NCI-H524 treated with DMSO at 0.1 percent for 48 hours (cell line): ENCODE results near the gene CBL.
"Not testable (repeated sequence)": the region's sequence is repeated elsewhere in the genome, so short reads cannot be mapped to it uniquely, and the experiment has no call there.

ENCODE experiments used
- DNase-seq: peaks from one replicate; lab custom pipeline; 2025; lab: John Stamatoyannopoulos, UW

The CBL gene

DNA sequence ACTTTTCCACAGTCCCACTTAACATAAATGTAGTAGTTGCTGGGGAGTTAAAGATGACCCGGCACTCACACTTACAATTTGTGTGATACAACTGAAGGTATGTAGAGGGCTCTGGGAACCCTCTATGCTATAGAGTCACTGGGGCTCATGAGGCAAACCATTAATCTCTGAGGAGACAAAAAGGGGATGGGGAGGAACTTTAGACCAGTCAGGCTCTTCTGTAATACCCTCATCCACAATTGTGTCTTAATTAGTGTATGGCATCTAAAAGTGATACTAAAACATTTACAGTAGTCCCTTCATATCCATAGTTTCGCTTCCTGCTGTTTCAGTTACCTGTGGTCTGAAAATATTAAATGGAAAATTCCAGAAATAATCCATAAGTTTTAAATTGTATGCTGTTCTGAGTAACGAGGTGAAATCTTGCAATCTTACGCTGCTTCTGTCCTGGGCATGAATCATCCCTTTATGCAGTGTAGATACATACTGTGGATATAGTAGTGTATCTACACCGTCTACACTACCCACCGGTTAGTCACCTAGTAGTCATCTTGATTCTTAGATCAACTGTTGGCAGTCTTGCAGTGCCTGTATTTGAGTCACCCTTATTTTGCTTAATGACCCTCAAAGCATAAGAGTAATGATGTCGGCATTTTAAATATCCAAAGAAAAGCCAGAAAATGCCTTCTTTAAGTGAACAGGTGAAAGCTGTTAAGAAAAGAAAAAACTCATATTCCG lies 12.2 kb downstream of the CBL start:
- no peak for DNase-seq

DNA sequence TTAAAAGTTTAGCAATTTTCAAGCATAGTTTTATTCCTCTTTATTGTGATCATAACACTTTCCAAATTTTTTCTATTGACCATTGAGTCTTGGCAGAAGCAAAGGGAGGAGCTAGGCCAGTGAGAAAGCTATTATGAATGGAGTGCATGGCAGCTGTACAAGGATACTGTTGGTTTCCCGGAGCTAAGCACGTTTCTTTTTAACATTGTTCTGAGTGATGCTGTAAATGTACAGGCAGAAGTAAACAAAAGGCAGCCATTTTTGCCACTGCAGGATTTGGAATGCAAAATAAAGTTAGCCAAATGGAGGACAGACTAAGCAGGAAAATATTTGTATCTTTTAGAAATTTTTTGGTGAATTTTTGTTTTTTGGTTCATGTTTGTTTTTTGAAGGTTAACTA lies 16.2 kb downstream of the CBL start:
- no peak for DNase-seq

DNA sequence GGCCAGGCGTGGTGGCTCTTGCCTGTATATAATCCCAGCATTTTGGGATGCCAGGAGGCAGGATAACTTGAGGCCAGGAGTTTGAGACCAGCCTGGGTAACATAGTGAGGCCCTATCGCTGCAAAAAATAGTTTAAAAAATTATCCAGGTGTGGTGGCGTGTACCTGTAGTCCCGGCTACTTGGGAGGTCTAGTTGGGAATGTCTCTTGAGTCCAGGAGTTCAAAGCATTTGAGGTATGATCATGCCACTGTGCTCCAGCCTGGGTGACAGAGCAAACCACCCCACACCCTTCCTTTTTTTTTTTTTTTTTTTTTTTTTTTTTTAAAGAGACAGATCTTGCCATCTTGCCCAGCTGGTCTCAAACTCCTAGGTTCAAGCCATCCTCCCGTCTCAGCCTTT lies 16.8 kb downstream of the CBL start:
- DNase-seq: no peak

DNA sequence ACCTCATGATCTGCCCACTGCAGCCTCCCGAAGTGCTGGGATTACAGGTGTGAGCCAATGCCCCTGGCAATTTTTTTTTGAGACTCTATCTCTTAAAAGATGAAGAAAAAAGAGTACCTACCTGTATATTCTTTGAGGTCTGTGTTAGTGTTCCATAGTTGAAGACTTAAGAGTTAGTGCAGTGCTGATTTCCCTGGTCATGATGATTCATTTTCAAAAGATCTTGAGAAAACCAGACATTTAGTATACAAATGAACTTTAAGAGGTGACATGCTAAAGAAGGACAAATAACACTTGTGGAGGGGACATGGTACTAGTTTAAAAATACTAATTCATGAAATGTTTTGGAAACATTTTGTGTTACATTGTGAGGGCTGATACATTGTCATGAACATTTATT lies 17.7 kb downstream of the CBL start:
- no peak for DNase-seq

DNA sequence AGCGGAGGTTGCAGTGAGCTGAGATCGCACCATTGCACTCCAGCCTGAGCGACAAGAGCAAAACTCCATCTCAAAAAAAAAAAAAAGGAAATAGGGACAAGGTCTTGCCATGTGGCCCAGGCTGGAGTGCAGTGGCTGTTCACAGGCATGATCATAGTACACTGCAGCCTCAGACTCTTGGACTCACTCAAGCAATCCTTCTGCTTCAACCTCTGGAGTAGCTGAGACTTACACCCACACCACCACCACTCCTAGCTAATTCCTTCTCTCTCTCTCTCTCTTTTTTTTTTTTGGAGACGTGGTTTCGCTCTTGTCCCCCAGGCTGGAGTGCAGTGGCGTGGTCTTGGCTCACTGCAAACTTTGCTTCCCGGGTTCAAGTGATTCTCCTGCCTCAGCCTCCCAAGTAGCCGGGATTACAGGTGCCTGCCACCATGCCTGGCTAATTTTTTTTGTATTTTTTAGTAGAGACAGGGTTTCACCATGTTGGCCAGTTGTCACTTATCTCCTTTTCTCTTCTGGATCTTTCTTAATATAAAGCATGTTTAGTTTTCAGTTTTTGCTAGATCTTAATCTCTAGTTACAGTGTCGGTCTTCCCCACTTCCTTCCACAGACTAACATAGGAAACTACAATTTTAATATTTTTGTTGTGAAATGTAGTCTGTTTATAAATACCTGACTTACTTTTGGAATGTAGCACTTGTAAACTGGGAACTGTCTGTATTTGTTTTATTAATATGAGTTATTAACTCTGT lies 22.6 kb downstream of the CBL start:
- DNase-seq: not testable (repeated sequence)

DNA sequence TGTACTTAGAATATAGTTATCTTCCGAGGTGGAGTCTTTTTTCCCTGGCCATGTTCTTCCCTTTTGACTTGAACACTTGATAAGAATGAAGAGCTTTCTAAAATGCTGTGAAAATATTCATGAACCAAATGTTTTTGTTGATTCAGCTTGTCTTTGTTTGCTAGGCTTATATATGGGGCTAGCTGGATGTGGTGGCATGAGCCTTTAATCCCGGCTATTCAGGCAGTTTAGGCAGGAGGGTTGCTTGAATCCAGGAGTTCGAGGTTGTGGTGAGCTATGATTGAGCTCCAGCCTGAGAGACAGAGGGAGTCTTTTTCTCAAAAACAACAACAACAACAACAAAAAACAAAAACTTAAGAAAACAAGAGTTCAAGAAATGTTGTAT lies 23.1 kb downstream of the CBL start:
- DNase-seq: no peak

DNA sequence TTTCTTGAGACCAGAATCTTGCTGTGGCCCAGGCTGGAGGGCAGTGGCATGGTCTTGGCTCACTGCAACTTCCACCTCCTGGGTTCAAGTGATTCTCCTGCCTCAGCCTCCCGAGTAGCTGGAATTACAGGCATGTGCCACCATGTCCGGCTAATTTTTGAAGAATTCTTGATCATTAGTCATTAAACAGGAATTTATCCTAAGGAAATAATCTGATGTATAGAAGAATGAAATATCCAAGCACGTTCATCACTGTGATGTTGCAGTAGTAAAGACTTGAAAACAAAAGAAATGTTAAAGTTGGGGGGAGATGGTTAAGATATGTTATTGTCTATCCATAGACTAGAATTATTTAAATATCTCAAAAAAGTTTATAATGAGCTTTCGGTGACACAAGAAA lies 23.6 kb downstream of the CBL start:
- no peak for DNase-seq

DNA sequence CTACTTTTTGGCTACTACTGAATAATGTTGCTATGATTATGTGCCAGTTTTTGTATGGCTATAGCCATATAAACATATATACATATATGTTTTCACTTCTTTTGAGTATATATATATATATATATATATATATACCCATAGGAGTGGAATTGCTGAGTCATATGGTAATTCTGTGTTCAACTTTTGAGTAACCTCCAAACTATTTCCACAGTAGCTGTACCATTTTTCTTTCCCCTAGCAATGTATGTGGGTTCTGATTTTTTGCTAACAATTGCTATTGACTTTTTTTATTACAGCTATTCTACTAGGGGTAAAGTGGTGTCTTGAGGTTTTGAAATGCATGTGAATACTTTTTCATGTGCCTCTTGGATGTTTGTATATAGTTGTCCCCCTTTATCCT lies 30.4 kb downstream of the CBL start:
- no peak for DNase-seq

DNA sequence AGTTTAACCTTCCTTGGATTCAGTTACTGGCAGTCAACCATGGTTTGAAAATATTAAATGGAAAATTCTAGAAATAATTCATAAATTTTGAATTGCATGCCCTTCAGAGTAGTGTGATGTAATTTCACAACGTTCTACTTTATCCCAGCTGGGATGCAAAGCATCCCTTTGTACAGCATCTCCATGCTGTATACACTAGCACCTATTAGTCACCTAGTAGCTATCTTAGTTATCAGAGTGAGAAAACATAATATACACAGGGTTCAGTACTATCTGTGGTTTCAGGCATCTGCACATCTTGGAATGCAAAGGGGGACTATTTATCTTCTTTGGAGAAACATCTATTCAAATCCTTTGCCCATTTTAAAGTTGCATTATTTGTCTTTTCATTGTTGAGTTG lies 30.8 kb downstream of the CBL start:
- no peak for DNase-seq

DNA sequence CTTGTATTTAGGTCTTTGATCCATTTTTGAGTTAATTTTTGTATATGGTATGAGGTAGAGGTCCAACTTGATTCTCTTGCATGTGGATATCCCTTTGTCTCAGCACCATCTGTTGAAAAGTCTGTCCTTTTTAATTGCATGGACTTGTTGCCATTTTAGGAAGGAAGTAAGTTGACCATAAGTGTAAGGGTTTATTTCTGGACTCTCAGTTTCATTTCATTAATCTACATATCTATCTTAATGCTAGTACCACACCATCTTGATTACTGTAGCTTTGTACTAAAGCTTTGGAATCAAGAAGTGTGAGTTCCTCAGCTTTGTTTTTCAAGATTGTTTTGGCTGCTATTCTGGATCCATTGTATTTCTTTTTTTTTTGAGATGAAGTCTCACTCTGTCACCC lies 31.4 kb downstream of the CBL start:
- DNase-seq: no peak

DNA sequence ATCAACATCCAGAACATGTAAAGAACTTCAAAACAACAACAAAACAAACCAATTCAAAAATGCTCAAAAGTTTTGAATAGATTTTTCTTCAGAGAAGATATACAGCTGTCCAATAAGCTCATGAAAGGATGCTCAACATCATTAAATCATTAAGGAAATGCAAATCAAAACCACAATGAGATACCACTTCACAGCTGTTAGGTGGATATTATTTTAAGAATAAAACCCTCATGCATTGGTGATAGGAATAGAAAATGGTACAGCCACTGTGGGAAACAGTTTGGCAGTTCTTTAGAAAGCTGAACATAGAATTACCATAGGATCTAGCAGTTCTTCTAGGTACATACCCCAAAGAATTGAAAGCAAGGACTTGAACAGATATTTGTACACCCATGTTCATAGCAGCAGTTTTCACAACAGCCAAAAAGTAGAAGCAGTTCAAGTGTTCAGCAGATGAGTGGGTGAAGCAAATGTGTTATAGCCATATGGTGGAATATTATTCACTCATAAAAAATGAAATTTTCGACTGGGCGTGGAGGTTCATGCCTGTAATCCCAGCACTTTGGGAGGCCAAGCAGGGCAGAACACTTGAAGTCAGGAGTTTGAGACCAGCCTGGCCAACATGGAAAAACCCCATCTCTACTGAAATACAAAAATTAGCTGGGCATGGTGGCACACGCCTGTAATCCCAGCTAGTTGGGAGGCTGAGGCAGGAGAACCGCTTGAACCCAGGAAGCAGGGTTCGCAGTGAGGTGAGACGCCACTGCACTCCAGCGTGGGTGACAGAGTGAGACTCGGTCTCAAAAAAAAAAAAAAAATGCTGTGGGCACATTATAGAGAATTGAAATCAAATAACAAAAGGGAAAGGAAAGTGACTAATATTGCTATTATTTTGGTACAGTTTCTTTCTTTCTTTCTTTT lies 42.9 kb downstream of the CBL start:
- DNase-seq: no peak

DNA sequence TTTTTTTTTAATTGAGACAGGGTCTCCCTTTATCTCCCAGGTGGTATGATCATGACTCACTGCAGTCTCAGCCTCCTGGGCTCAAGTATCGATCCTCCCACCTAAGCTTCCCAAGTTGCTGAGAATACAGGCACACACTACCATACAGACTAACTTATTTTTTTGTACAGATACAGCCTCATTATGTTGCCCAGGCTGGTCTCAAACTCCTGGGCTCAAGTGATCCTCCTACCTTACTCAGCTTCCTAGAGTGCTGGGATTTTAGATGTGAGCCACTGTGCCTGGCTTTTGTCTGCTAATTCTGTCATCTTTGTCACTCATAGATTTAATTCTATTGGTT lies 43.5 kb downstream of the CBL start:
- DNase-seq: no peak

DNA sequence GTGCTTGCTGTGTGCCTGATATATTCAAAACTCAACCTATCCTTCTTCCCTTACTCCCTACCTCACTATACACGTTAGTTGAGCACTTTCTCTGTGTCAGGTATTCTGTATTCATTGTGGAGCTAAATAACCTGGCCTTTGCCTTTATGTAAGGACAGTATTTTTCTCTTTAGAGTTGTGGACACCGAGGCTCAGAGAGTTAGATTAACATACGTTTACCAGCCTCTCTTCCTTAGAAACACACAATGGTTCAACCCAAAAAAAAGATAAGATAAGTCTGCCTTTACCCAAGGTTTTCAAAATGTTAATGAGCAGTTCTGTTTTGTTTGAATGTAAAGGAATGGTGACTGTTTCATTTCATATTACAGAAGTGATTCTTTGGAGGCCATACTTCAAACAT lies 45.0 kb downstream of the CBL start:
- no peak for DNase-seq

DNA sequence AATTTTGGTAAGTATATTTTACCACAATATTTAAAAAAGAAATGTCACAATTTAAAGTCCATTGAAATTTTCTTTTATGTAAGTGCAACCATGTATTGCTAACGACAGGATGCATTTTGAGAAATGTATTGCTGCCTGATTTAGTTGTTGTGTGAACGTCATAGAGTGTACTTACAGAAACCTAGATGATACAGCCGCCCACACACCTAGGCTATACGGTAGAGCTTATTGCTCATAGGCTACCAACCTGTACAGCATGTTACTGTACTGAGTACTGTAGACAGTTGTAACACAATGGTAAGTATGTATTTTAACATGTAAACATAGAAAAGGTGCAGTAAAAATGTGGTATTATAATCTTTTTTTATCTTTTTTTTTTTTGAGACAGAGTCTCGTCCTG lies 48.1 kb downstream of the CBL start:
- DNase-seq: no peak

DNA sequence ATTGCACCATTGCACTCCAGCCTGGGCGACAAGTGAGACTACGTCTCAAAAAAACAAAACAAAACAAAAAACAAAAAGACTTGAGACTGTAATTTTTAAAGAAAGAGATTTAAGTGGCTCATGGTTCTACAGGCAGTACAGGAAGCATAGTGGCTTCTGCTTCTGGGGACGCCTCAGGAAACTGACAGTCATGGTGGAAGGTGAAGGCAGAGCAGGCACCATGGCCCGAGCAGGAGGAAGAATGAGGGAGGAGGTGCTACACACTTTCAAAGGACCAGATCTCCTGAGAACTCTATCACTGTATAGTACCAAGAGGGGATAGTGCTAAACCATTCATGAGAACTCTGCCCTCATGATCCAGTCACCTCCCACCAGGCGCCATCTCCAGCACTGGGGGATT lies 52.0 kb downstream of the CBL start:
- no peak for DNase-seq

DNA sequence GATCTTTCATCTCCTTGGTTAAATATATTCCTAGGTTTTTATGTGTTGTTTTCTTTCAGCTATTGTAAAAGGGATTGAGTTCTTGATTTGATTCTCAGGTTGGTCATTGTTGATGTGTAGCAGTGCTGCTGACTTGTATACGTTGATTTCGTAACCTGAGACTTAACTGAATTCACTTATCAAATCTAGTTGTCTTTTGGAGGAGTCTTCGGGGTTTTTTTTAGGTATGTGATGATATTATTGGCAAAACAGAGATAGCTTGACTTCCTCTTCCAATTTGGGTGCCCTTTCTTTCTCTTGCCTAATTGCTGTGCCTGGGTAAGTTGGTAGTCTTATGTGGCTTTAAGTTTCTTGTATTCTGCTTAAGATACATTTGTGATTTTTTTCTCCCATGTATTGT lies 52.8 kb downstream of the CBL start:
- DNase-seq: no peak

DNA sequence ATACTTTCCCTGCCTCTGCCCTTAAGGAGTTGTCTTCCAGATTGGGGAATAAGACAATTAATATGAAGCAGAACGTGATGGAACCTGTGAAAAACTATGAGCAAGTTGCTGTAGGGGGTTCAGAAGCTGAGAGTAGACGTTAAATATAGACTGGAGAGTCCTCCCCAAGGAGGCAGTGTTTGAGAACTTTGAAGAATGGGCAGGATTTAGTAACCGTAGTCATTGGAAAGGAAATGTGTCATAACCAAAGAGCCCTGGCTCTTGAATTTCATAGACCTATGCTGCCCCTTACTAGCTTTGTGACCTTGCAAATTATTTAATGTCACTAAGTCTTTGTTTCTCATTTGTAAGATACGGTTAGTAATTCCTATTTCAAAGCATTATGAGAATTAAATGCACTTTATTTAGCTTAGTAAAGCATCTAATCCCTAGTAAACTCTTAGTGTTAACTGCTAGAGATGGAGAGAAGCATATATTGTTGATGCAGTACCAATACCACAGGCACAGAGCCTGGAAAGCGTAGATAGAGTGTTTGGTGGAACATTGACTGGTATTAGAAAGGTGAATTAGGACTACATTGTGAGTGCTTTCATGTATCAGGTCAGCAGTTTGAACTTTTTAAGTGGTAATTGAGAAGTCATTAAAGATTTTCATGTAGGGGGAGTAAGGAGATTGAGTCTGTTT lies 56.7 kb downstream of the CBL start:
- DNase-seq: no peak

DNA sequence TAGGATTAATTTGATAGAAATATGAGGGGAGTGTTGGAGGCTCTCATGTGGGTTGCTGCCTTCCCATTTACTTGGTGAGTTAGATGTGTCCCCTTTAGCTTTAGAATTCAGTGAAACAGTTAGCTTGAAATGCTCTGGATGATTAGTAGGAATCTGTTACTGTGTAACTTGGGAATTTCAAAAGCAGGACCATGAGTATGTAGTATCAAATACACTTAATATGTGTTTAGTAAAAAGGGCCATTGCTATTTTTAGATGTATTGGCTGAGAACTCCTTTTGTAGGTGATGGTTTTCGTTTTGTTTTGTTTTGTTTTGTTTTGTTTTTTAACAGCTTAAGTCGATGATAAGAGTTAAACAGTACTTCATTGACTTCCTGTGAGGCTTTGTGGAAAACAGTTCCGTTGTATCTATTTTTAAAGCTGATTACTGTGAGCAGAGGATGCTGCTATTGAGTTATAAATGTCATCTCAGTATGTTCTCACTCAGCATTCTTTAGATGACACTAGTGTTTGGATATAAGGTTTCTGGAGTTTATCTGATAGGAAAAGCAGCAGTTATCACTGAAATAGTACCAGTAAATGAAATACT lies 57.3 kb downstream of the CBL start:
- no peak for DNase-seq

DNA sequence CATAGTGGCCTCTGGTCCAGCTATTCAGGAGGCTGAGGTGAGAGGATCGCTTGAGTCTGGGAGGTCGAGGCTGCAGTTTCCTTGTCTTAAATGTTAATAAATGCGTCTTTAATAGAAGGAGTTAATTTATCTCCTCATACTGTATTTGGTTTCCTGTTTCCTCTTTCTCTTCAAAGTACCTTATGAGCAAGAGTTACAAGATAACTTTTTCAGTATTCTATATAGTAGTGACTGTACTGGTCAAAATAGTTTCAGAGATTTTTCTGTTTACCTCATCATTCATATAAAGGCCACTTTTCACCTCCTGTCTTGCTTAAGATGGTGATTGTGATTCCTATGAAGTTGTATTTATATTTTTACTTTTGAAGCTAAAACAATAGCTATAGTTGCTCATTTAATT lies 59.9 kb downstream of the CBL start:
- DNase-seq: no peak

DNA sequence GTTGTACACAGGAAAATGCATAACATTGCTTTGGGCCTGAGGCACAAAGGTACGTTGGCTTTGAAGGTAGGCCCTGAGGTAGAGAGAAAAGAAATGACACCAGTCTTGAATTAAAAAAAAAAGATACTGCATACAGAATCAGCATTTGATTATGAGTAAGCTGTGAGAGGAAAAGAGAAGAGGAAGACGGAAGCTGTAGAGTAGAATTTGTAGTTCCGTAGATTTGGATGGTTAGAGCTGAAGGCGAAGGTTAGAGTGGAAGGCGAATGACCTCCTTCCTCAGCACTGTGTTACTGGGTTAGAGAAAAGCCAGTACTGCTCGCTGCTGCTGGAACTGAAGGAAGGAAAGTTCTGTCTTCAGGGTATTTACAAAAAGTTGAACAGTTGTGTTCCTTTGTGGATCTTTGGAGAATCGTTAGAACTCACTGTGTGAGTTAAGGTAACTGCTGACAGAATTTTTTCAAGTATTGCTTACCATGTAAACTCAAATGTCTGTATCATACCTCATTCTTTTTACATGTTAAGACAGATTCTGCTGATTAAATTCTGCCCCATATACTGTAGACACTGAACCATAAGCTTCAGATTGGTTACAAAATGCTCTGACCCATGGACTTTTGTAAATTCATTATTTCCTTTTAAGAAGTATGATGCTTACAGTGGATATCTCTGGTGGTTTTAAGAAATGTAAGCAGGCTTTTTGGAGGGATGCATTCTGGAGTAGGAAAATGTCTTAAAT lies 60.5 kb downstream of the CBL start:
- DNase-seq: no peak

DNA sequence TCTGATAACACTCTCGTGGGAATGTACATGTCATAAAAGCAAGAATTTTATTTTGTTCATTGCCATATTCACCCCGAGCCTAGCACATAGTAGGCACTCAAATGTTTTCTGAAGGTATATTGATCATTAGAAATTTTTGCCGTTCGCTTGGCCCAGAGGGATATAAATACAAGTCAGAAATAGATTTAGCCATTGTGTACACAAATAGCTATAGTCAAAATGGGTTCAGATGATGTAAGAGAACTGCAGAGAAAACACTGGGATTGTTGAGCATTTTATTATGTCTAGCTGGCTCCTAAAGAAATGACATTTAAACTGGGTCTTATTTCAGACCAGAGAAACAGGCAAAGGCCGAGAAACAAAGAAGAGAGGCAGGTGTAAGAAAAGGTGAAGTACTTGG lies 61.5 kb downstream of the CBL start:
- no peak for DNase-seq
